HUES48 (cell line): ENCODE data around the gene CLASP1.

ENCODE experiments used
- H3K27ac ChIP-seq: one replicate; pipeline ENCODE4 v1.7.0; 2013; ENCODE audit warnings: low read depth, low read length, inconsistent platforms
- H3K27me3 ChIP-seq: 2 replicates; pipeline ENCODE4 v1.6.1; 2013; ENCODE audit warnings: mild to moderate bottlenecking, low read length; ENCODE audit not compliant: control insufficient read depth, insufficient read depth
- H3K36me3 ChIP-seq: 2 replicates; pipeline ENCODE4 v1.6.1; 2013; ENCODE audit warnings: low read length; ENCODE audit not compliant: control insufficient read depth, insufficient read depth
- H3K4me1 ChIP-seq: 2 replicates; pipeline ENCODE4 v1.6.1; 2013; ENCODE audit warnings: mild to moderate bottlenecking, low read length; ENCODE audit not compliant: control insufficient read depth, insufficient read depth
- H3K4me3 ChIP-seq: 2 replicates; pipeline ENCODE4 v1.5.1; 2013; ENCODE audit warnings: mild to moderate bottlenecking, low read depth, low read length
- H3K9ac ChIP-seq: 2 replicates; pipeline ENCODE4 v1.6.1; 2013; ENCODE audit warnings: mild to moderate bottlenecking, low read depth, low read length, moderate library complexity
- H3K9me3 ChIP-seq: 2 replicates; pipeline ENCODE4 v1.6.1; 2013; ENCODE audit warnings: low read length; ENCODE audit not compliant: control insufficient read depth, insufficient read depth

CLASP1 gene

DNA sequence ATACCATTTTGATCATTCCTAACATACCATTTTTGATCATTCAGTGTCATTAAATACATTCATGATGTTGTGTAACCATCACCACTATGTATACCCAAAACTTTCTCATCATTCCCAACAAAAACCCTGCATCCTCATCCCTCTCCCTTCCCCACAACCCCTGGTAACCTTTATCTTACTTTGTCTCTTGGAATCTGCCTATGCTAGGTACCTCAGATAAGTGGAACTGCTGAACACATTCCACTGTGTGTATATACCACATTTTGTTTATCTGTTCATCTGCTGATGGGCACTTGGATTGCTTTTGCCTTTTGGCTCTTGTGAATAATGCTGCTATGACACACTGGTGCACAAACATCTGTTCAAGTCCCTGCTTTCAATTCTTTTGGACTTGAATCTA, 280.4 kb downstream of the CLASP1 start:
- no peaks in the 10 kb centered on the region for H3K9me3 ChIP-seq
- no peak overlapping the region for H3K27ac ChIP-seq
- peaks cover 37% of the 10 kb centered on the region for H3K36me3 ChIP-seq
- H3K4me3 ChIP-seq: no peak overlapping the region
- H3K4me1 ChIP-seq: no peaks in the 10 kb centered on the region
- H3K9ac ChIP-seq: no peak overlapping the region
- H3K27me3 ChIP-seq: no peaks in the 10 kb centered on the region

DNA sequence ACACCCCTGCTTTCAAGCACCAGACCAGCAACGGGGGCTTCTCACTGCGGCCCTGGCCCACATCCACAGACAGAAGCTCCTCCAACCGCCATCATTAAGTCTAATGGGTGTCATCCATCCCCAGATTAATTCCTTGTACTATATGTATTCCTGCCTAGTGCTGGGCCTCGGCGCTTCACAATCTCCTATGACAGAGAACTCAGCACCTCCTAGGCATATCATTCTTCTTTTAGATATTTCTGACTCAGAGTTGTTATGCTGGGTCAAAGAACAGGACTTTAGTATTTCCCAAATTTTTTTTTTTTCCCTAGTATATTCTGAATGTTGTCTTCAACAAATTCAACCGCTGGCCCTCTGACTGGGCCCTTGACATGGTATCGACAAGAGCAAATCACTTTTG, 281.1 kb downstream of the CLASP1 start:
- Histone ChIP-seq H3K9ac (no peak overlapping the region), H3K4me3 (no peak overlapping the region), H3K4me1 (no peaks in the 10 kb centered on the region), H3K27ac (no peak overlapping the region), H3K9me3 (no peaks in the 10 kb centered on the region), H3K27me3 (no peaks in the 10 kb centered on the region), H3K36me3 (peaks cover 44% of the 10 kb centered on the region)

DNA sequence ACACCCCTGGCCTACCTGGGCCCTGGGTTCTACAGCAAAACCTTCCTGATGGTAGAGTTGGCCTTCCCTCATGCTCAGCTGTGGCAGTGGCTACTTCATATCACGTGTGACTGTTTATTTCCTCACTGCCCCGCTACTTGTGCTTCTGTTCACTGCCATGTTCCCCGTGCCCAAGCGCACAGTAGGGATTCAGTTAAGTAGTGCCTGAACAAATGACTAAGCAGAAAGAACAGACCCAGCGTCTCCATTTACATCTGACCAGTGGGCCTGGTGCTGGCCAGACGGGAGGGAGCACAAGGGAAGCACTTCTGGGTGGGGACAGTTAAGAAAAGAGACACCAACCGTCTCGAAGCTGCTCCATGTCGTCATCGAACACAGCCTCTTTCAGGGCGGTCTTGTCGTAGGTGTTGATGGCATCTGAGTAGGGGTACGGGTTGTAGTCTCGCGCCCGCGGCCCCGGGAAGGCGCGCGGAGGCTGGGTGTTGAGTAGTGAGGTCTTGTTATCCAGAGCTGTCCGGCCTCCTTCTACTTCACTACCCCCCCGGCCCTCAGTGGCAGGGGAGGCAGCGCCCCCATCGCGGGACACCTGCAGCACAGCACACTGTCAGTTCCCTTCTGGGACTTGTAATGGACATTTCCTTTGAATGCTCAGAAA, 281.9 kb downstream of the CLASP1 start:
- Histone ChIP-seq H3K27me3 (no peaks in the 10 kb centered on the region), H3K9me3 (no peaks in the 10 kb centered on the region), H3K4me1 (no peaks in the 10 kb centered on the region), H3K4me3 (no peak overlapping the region), H3K9ac (no peak overlapping the region), H3K27ac (no peak overlapping the region), H3K36me3 (peaks cover 52% of the 10 kb centered on the region)

- Histone ChIP-seq H3K36me3 (peaks cover 65% of the 10 kb centered on the region), H3K4me3 (no peak overlapping the region), H3K27me3 (no peaks in the 10 kb centered on the region), H3K9me3 (no peaks in the 10 kb centered on the region), H3K4me1 (no peaks in the 10 kb centered on the region), H3K9ac (no peak overlapping the region), H3K27ac (no peak overlapping the region)
These were observed 283.2 kb downstream of the CLASP1 start for GRCh38 chr2:121366040-121366439.

DNA sequence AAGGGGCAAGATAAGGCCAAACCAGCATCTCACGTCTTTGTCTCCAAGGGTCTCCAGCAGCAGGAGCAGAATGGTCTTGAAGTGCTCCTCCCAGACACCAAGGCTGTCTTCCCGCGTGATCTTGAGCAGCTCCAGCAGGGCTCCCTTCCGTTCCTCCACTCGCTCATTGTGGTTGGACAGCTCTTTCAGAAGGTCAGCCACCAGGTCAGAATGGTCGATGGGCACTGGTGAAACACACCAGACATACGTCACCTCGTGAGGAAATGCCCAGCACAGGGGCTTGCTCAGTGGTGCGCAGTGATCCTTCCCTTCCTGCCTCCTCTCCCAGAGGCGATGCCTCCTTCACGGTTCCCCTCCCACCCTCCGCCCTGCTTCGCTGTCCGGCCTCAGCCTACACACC, 284.2 kb downstream of the CLASP1 start:
- H3K36me3 ChIP-seq: peaks cover 71% of the 10 kb centered on the region
- no peak overlapping the region for H3K27ac ChIP-seq
- no peaks in the 10 kb centered on the region for H3K9me3 ChIP-seq
- no peaks in the 10 kb centered on the region for H3K27me3 ChIP-seq
- H3K9ac ChIP-seq: no peak overlapping the region
- no peak overlapping the region for H3K4me3 ChIP-seq
- no peaks in the 10 kb centered on the region for H3K4me1 ChIP-seq

DNA sequence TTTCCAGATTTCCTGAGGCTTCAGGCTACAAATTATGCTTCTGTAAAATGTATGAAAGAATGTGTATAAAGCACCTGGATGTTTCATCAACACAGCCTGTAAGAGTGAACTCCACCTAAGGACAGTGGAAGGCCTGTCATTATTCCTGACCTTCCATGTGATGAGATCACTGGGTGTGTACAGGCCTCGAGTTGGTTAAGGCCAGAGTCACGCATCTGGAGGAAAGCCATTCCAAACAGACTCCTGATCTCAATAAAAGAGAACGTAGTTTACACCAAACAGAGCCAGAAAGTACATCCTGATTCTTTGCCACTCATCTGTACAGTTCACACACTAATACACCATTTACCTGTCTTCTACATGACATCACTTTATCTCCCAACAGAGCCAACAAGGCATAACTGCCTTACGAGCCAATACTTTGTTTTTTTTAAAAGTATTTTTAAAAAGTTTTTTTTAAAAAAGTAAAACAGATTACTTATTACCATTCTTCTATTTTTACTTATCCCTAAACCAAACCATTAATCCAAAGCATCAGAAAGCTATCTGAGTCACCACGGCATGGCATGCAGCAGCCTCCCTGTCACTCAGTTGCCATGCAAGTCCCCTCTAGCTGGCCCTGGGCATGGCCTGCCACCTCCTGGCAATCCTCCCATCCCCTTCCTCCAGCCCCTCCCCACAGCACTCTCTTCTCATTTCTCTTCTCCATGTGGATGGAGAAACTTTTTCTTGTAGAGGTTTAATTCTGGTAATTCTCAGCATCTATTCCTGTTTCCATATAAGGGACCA, 285.4 kb downstream of the CLASP1 start:
- Histone ChIP-seq H3K36me3 (peaks cover 83% of the 10 kb centered on the region), H3K4me1 (no peaks in the 10 kb centered on the region), H3K9me3 (no peaks in the 10 kb centered on the region), H3K9ac (no peak overlapping the region), H3K27ac (no peak overlapping the region), H3K27me3 (no peaks in the 10 kb centered on the region), H3K4me3 (no peak overlapping the region)

DNA sequence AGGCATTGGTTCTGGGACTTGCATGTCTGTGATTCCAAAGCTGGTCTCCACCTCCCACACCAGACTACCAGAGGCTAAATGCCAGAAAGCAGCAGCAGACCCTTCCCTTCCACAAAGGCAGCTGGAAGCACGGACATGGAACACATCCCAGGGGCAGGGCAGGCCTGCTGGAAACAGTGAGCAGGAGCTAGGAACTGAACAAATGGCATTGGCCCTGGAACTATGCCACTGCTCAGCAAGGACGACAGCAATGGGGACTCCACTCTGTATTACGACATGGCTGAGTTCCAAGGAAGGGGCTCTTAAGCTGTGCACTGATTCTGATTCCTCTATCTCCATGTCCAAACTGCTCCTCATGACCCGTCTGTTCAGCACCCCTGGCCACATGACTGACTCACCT, 286.5 kb downstream of the CLASP1 start:
- Histone ChIP-seq H3K9ac (no peak overlapping the region), H3K9me3 (no peaks in the 10 kb centered on the region), H3K4me3 (no peak overlapping the region), H3K36me3 (peaks cover 87% of the 10 kb centered on the region), H3K27me3 (no peaks in the 10 kb centered on the region), H3K4me1 (no peaks in the 10 kb centered on the region), H3K27ac (no peak overlapping the region)

GRCh38 chr2:121362226-121362625, 287.0 kb downstream of the CLASP1 start:
- Histone ChIP-seq H3K4me1 (no peaks in the 10 kb centered on the region), H3K27ac (no peak overlapping the region), H3K9me3 (no peaks in the 10 kb centered on the region), H3K36me3 (peaks cover 87% of the 10 kb centered on the region), H3K4me3 (no peak overlapping the region), H3K27me3 (no peaks in the 10 kb centered on the region), H3K9ac (no peak overlapping the region)

DNA sequence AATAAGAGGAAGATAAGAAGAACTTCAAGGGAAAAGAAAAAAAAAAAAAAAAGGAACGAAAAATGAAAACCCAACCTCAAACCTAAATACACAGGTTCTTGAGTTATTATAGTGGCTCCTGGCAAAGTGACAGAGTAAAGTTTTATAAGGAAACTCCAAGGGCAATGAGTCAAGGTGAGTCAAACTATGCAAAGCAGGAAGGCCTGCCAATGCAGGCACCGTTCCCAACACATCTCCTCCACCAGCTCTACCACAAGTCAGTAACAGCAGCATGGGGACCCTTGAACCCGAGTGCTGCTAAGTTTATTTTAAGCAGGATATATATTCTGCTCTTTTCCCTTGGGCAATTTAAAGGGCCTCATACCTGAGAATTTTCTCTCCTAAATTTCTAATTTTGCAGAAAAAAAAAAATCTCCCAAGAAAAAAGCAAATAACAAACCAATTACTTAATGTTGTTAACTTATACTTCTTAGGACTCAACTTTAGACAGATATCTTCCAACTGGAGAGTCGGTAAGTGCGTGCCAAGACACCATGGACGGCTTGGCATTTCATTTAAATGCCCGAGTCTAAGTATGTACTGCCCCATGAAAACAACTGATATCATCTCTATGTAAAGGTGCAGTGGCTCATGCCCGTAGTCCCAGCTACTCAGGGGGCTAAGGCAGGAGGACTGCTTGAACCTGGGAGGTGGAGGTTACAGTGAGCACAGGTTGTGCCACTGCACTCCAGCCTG, 288.5 kb downstream of the CLASP1 start:
- Histone ChIP-seq H3K9me3 (no peaks in the 10 kb centered on the region), H3K4me3 (no peak overlapping the region), H3K27ac (no peak overlapping the region), H3K36me3 (peaks cover 75% of the 10 kb centered on the region), H3K9ac (no peak overlapping the region), H3K27me3 (no peaks in the 10 kb centered on the region), H3K4me1 (no peaks in the 10 kb centered on the region)

- Histone ChIP-seq H3K4me1 (no peaks in the 10 kb centered on the region), H3K4me3 (no peak overlapping the region), H3K9me3 (no peaks in the 10 kb centered on the region), H3K27me3 (no peaks in the 10 kb centered on the region), H3K27ac (no peak overlapping the region), H3K36me3 (peaks cover 72% of the 10 kb centered on the region), H3K9ac (no peak overlapping the region)
These were observed 289.3 kb downstream of the CLASP1 start for GRCh38 chr2:121359716-121360565.
